GM18507 (cell line): ENCODE measurements around the gene ATP13A2.
A peak's percentile ranks its signal among the peaks of the same experiment; 100 is the strongest.

ENCODE experiments used
- DNase-seq: peaks from one replicate; pipeline ENCODE4 v3.0.0; 2011; ENCODE audit warnings: low read depth; ENCODE audit not compliant: insufficient read length; ENCODE audit errors: extremely low spot score
- FAIRE-seq: peaks from 2 replicates; lab custom pipeline; 2011; peaks lifted over from hg19 to GRCh38; lab: Jason Lieb, UNC

ATP13A2 gene

GRCh38 chr1:17011439-17012307 lies at the start of gene ATP13A2:
Gene ATP13A2, minus strand, starts transcription at chr1:17011928. Its CDS starts 190 bp downstream, at chr1:17011738.
- FAIRE-seq: peak; percentile 86
- DNase-seq: peak; percentile 79

GRCh38 chr1:17061486-17061885 lies 49.8 kb upstream of the ATP13A2 start:
- FAIRE-seq (no peak), DNase-seq (no peak)

- DNase-seq: no peak
- peak; percentile 33 for FAIRE-seq
Observed at GRCh38 chr1:17060306-17060749, 48.6 kb upstream of the ATP13A2 start.

GRCh38 chr1:17059391-17060305 lies 47.9 kb upstream of the ATP13A2 start:
- DNase-seq (peak; percentile 49), FAIRE-seq (peak; percentile 93)

GRCh38 chr1:17056551-17056950 lies 44.8 kb upstream of the ATP13A2 start:
- DNase-seq: no peak
- no peak for FAIRE-seq

GRCh38 chr1:17055801-17056200 lies 44.1 kb upstream of the ATP13A2 start:
- FAIRE-seq (no peak), DNase-seq (no peak)

GRCh38 chr1:17053685-17054410 lies 42.1 kb upstream of the ATP13A2 start, which contains the start of gene SDHB:
Gene SDHB, minus strand, starts transcription at chr1:17054032. Its CDS starts 13 bp downstream, at chr1:17054019.
- FAIRE-seq: peak; percentile 100
- peak; percentile 95 for DNase-seq

GRCh38 chr1:17053086-17053684 lies 41.5 kb upstream of the ATP13A2 start:
- FAIRE-seq: no peak
- no peak for DNase-seq

GRCh38 chr1:17052641-17053040 lies 40.9 kb upstream of the ATP13A2 start:
- FAIRE-seq (no peak), DNase-seq (no peak)

- no peak for FAIRE-seq
Observed at GRCh38 chr1:17052038-17052437, 40.3 kb upstream of the ATP13A2 start.

GRCh38 chr1:17047924-17048323 lies 36.2 kb upstream of the ATP13A2 start:
- no peak for FAIRE-seq
- DNase-seq: no peak

More at GRCh38 chr1:17052038-17052437, 40.3 kb upstream of the ATP13A2 start:
- DNase-seq: no peak

GRCh38 chr1:17046334-17046657 lies 34.6 kb upstream of the ATP13A2 start:
- FAIRE-seq (no peak), DNase-seq (no peak)

GRCh38 chr1:17045634-17046333 lies 34.1 kb upstream of the ATP13A2 start:
- DNase-seq: no peak
- FAIRE-seq: peak; percentile 82

GRCh38 chr1:17045150-17045549 lies 33.4 kb upstream of the ATP13A2 start:
- FAIRE-seq: no peak
- DNase-seq: no peak

GRCh38 chr1:17043676-17044075 lies 31.9 kb upstream of the ATP13A2 start:
- no peak for DNase-seq
- FAIRE-seq: no peak

- FAIRE-seq: no peak
Observed at GRCh38 chr1:17040135-17040534, 28.4 kb upstream of the ATP13A2 start.

GRCh38 chr1:17039522-17039921 lies 27.8 kb upstream of the ATP13A2 start:
- DNase-seq: no peak

More at GRCh38 chr1:17040135-17040534, 28.4 kb upstream of the ATP13A2 start:
- no peak for DNase-seq

GRCh38 chr1:17033481-17033880 lies 21.8 kb upstream of the ATP13A2 start:
- FAIRE-seq (no peak), DNase-seq (no peak)

More at GRCh38 chr1:17039522-17039921, 27.8 kb upstream of the ATP13A2 start:
- no peak for FAIRE-seq
